Mesendoderm (in vitro differentiated cells): ENCODE measurements around the gene NIPBL.
"Not testable (repeated sequence)": the region's sequence is repeated elsewhere in the genome, so short reads cannot be mapped to it uniquely, and the experiment has no call there.

Experiments used
- DNase-seq: peaks from one replicate; pipeline ENCODE4 v3.0.0; 2013
- H2AK5ac ChIP-seq: 2 replicates; pipeline ENCODE4 v1.6.1; 2013; ENCODE audit warnings: low read length, inconsistent platforms
- H2BK120ac ChIP-seq: 2 replicates; pipeline ENCODE4 v1.6.1; 2013; ENCODE audit warnings: low read depth, mild to moderate bottlenecking, low read length, moderate library complexity, mixed read lengths
- H2BK15ac ChIP-seq: replicated peaks from 2 replicates; pipeline ENCODE4 v1.6.1; 2013; ENCODE audit warnings: low read depth, mild to moderate bottlenecking, moderate library complexity
- H2BK5ac ChIP-seq: 2 replicates; pipeline ENCODE4 v1.6.1; 2013; ENCODE audit warnings: low read length, inconsistent platforms
- H3K18ac ChIP-seq: 2 replicates; pipeline ENCODE4 v1.6.1; 2013; ENCODE audit warnings: mild to moderate bottlenecking, low read length, mixed read lengths
- H3K23ac ChIP-seq: one replicate; pipeline ENCODE4 v1.6.1; 2013; ENCODE audit warnings: low read length
- H3K27ac ChIP-seq: 2 replicates; pipeline ENCODE4 v1.5.1; 2013; ENCODE audit warnings: low read depth, mild to moderate bottlenecking, inconsistent platforms, low read length, moderate library complexity
- H3K27me3 ChIP-seq: 2 replicates; pipeline ENCODE4 v1.6.1; 2013; ENCODE audit warnings: low read length, control low read depth, mild to moderate bottlenecking, inconsistent platforms; ENCODE audit not compliant: insufficient read depth, poor library complexity
- H3K36me3 ChIP-seq: 2 replicates; pipeline ENCODE4 v1.6.1; 2013; ENCODE audit warnings: low read length, inconsistent platforms; ENCODE audit not compliant: control insufficient read depth, insufficient read depth
- H3K4ac ChIP-seq: one replicate; pipeline ENCODE4 v1.6.1; 2013; ENCODE audit warnings: low read depth, mild to moderate bottlenecking, low read length, moderate library complexity
- H3K4me1 ChIP-seq: 2 replicates; pipeline ENCODE4 v1.6.1; 2013; ENCODE audit warnings: low read depth, low read length, inconsistent platforms; ENCODE audit not compliant: control insufficient read depth
- H3K4me2 ChIP-seq: 2 replicates; pipeline ENCODE4 v1.6.1; 2013; ENCODE audit warnings: low read length
- H3K4me3 ChIP-seq: 2 replicates; pipeline ENCODE4 v1.5.1; 2013; ENCODE audit warnings: mild to moderate bottlenecking, low read length
- H3K56ac ChIP-seq: one replicate; pipeline ENCODE4 v1.6.1; 2013; ENCODE audit warnings: low read length
- H3K79me1 ChIP-seq: 2 replicates; pipeline ENCODE4 v1.6.1; 2013; ENCODE audit warnings: low read length, inconsistent platforms
- H3K79me2 ChIP-seq: 2 replicates; pipeline ENCODE4 v1.6.1; 2013; ENCODE audit warnings: mild to moderate bottlenecking, low read length; ENCODE audit not compliant: control insufficient read depth, insufficient read depth
- H3K9ac ChIP-seq: 2 replicates; pipeline ENCODE4 v1.6.1; 2013; ENCODE audit warnings: low read length, inconsistent platforms
- H4K5ac ChIP-seq: one replicate; pipeline ENCODE4 v1.6.1; 2013; ENCODE audit warnings: low read length
- H4K8ac ChIP-seq: one replicate; pipeline ENCODE4 v1.6.1; 2013; ENCODE audit warnings: low read depth, mild to moderate bottlenecking, control low read depth, low read length, moderate library complexity
- WGBS: extraction: QIAGEN DNeasy Blood & Tissue Kit; methylation state at CpG from one replicate; pipeline ENCODE4 v1.1.7; 2013; ENCODE audit warnings: low lambda C conversion rate, missing lambda C conversion rate; ENCODE audit not compliant: insufficient coverage; ENCODE audit errors: extremely low coverage; 5-methylcytosine and 5-hydroxymethylcytosine counted together

Gene NIPBL

GRCh38 chr5:37093795-37094194, 217.2 kb downstream of the NIPBL start:
- H3K36me3 ChIP-seq, H3K18ac ChIP-seq, H3K4me3 ChIP-seq, H3K23ac ChIP-seq, H3K27ac ChIP-seq, H3K56ac ChIP-seq, H2BK120ac ChIP-seq, H2BK15ac ChIP-seq, H4K5ac ChIP-seq, H3K9ac ChIP-seq, H3K27me3 ChIP-seq, H3K79me1 ChIP-seq, H2BK5ac ChIP-seq, H3K4ac ChIP-seq, H3K4me2 ChIP-seq, H2AK5ac ChIP-seq, H4K8ac ChIP-seq, H3K79me2 ChIP-seq: not testable (repeated sequence)
- no CpG with 5 or more reads among the region's 4 CpGs for WGBS
- peak; percentile 81 for DNase-seq
- peaks cover 13% of the 10 kb centered on the region for H3K4me1 ChIP-seq

GRCh38 chr5:37099267-37099666, 222.7 kb downstream of the NIPBL start:
- not testable (repeated sequence) for H4K5ac ChIP-seq, H3K4me3 ChIP-seq, H2AK5ac ChIP-seq, H3K18ac ChIP-seq, H3K36me3 ChIP-seq, DNase-seq, H2BK15ac ChIP-seq, H3K4me1 ChIP-seq, H3K79me1 ChIP-seq, H3K56ac ChIP-seq, H3K4me2 ChIP-seq, H3K9ac ChIP-seq, H2BK120ac ChIP-seq, H3K4ac ChIP-seq, H2BK5ac ChIP-seq, H4K8ac ChIP-seq, H3K79me2 ChIP-seq, H3K27me3 ChIP-seq, H3K23ac ChIP-seq, H3K27ac ChIP-seq
- no CpG with 5 or more reads among the region's 5 CpGs for WGBS

- Histone ChIP-seq H2BK5ac (no peak overlapping the region), H3K56ac (no peak overlapping the region), H3K27me3 (no peaks in the 10 kb centered on the region), H4K5ac (no peak overlapping the region), H3K18ac (no peak overlapping the region), H3K27ac (no peak overlapping the region), H3K36me3 (no peaks in the 10 kb centered on the region), H3K9ac (no peak overlapping the region), H3K4ac (no peak overlapping the region), H3K4me1 (no peaks in the 10 kb centered on the region), H2BK120ac (no peak overlapping the region), H3K79me1 (no peaks in the 10 kb centered on the region), H3K79me2 (no peaks in the 10 kb centered on the region), H3K4me2 (no peak overlapping the region), H3K23ac (no peak overlapping the region), H3K4me3 (no peak overlapping the region), H4K8ac (no peak overlapping the region), H2AK5ac (no peak overlapping the region), H2BK15ac (no peak overlapping the region)
- WGBS = no CpG with 5 or more reads among the region's 2 CpGs
- no peak for DNase-seq
Measured at GRCh38 chr5:37103302-37103701, 226.7 kb downstream of the NIPBL start.

- H3K4me1 ChIP-seq = no peaks in the 10 kb centered on the region
- H3K4me2 ChIP-seq = no peak overlapping the region
- H3K36me3 ChIP-seq = no peaks in the 10 kb centered on the region
- H4K8ac ChIP-seq = no peak overlapping the region
- DNase-seq = no peak
- no peaks in the 10 kb centered on the region for H3K79me2 ChIP-seq
- H2AK5ac ChIP-seq = no peak overlapping the region
- H3K56ac ChIP-seq = no peak overlapping the region
- H2BK120ac ChIP-seq = no peak overlapping the region
- no peak overlapping the region for H3K9ac ChIP-seq
- no CpG with 5 or more reads among the region's 3 CpGs for WGBS
- H3K79me1 ChIP-seq = no peaks in the 10 kb centered on the region
- H4K5ac ChIP-seq = no peak overlapping the region
- no peaks in the 10 kb centered on the region for H3K27me3 ChIP-seq
- no peak overlapping the region for H3K18ac ChIP-seq
- H2BK5ac ChIP-seq = no peak overlapping the region
- no peak overlapping the region for H2BK15ac ChIP-seq
- no peak overlapping the region for H3K4ac ChIP-seq
- no peak overlapping the region for H3K27ac ChIP-seq
- no peak overlapping the region for H3K23ac ChIP-seq
- no peak overlapping the region for H3K4me3 ChIP-seq
Measured at GRCh38 chr5:37109338-37109737, 232.8 kb downstream of the NIPBL start.

- H3K27ac ChIP-seq = no peak overlapping the region
- H3K23ac ChIP-seq = no peak overlapping the region
- no peak overlapping the region for H3K9ac ChIP-seq
- no peak overlapping the region for H3K4me2 ChIP-seq
- no peak overlapping the region for H3K4me3 ChIP-seq
- no peak overlapping the region for H3K4ac ChIP-seq
- no peak overlapping the region for H2BK120ac ChIP-seq
- no peaks in the 10 kb centered on the region for H3K4me1 ChIP-seq
- no peaks in the 10 kb centered on the region for H3K36me3 ChIP-seq
- no peaks in the 10 kb centered on the region for H3K79me2 ChIP-seq
- no peaks in the 10 kb centered on the region for H3K79me1 ChIP-seq
- WGBS = no CpG with 5 or more reads among the region's 1 CpG
- no peak for DNase-seq
- no peaks in the 10 kb centered on the region for H3K27me3 ChIP-seq
- H2BK15ac ChIP-seq = no peak overlapping the region
- H2BK5ac ChIP-seq = no peak overlapping the region
- H2AK5ac ChIP-seq = no peak overlapping the region
- no peak overlapping the region for H3K56ac ChIP-seq
- no peak overlapping the region for H3K18ac ChIP-seq
- no peak overlapping the region for H4K8ac ChIP-seq
- H4K5ac ChIP-seq = no peak overlapping the region
Measured at GRCh38 chr5:37110135-37110534, 233.6 kb downstream of the NIPBL start.
